HG03565 (cell line): Measurements from ENCODE around the gene KCNMA1.
"Not testable (repeated sequence)": the region's sequence is repeated elsewhere in the genome, so short reads cannot be mapped to it uniquely, and the experiment has no call there.

ENCODE experiments used
- ATAC-seq: cut with Tn5 transposase; IDR thresholded peaks from one replicate; pipeline ENCODE4 v1.9.1; 2021; ENCODE audit warnings: mild to moderate bottlenecking, moderate library complexity; ENCODE audit not compliant: unreplicated experiment

Gene KCNMA1

DNA sequence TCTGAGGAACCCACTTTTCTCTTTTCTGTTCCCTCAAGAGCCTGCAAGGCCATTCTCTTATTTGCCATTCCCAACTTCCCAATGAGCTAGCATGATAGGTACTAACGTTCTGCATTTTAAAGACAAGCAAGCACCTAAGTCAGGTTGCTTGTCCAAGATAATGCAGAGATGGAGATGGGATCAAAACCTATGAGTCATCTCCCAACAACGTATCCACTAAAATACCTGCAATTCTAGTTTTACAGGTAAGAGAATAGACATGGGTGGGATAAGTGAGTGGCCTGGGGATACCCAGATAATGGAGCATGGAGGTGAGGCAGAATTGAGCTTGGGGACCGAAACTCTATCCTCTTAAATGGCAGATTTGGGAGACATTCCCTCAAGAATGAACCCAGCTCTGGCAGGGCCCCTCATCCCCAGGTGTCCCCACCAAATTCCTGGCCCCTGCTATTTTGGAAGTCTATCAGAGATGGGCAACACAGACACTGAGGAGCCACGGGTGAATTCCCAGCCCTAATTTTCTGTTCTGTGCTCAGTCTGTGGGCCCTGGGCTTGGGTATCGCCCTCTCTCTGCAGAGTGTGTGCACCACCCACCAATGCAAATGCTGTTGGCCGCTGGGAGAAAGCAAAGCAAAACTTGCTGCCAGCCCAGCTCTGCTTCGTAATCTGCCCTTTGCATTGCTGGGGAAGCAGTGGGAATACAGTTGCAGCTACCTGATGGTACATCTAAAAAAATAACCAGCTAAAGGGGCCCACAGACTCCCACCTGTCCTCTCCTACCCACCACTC, 98.3 kb downstream of the KCNMA1 start:
- no peak for ATAC-seq

DNA sequence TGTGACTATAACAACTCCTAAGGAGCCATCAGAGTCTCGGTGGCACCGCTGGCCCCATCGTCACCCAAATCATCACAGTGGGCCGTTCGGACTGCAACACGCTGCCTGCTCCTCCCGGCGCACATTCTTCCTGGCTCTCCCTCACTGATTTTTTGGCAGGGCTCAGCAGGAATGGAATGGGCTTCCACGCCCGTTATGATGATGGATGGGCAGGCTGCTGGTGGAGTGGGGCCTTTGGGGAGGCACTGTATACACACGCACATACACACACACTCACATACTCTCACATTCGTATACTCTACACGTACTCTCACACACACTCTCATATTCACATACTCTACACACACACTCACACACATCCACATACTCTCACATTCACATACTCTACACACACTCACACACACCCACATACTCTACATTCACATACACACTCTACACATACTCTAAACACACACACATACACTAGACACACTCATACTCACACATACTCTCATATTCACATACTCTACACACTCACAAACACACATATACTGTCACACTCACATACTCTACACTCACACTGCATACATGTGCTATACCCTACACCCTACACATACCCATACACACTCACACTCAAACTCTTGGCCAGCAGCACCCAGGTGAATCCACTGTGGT, 99.8 kb downstream of the KCNMA1 start:
- no peak for ATAC-seq

DNA sequence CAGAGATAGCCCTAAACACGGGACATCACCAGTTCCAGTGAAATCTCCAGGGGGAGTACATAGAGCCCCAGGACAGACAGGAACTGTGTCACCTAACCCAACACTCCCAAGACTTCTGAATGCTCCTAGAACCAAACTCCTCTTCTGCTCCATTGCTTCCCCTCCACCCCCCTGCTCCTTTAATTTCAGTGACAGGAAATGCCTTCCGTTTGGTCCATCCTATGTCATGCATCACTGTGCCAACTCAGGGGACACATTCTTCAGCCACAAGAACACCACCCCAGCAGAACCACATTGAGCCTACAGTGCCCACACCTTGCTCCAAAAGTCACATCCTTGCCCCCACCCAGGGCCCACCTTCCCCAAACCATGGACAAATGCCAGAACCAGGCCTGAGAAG, 100.5 kb downstream of the KCNMA1 start:
- no peak for ATAC-seq

DNA sequence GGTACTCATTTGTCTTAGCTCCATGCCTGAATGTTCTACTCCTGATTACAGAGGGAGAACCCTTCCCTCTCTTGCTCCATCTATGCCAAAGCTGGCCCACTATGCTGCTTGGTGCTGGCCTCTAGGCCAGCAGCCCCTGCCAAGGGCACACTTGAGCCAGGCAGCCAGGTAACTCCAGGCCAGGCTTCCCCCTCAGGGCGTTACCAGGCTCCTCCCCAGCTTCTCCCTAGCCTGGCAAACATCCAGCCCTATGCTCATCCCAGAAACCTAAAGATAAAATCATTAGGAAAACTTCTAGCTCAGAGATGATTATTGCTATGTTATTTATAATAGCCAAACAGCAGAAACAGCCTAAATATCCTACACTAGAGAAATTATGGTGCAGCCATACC, 103.7 kb downstream of the KCNMA1 start:
- no peak for ATAC-seq

DNA sequence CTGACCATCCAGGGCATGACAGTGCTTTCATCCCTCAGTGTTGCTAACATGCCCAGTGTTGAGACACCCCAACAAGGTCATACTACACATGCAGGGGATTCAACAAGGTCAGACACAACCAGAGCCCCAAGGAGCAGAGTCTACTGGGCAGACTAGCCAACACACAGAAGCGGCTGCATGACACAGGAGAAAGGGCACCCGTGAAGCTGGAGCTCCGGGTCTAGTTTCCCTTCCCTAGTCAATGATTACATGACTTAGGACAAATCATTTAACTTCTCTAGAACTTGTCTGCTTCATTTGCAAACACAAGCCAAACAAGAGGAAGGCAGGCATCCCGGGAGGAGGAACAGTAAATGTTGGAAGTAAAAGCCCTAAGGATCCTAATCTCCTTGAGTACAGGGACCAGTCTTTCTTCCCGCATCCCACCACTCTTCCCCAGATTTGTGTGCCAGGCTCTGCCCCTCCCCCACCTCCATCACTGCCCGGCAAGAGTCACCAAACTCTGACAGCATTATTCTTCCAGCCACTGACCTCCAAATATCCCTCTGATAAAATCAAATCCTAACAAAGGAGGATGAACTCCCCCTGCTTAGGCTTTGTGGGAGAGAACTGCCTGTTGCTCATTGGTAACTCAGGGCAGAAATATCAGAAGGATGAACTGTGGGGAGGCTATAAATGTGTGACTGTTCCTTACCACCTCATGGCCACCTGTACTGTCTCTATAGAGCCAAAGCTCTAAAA, 104.3 kb downstream of the KCNMA1 start:
- no peak for ATAC-seq

DNA sequence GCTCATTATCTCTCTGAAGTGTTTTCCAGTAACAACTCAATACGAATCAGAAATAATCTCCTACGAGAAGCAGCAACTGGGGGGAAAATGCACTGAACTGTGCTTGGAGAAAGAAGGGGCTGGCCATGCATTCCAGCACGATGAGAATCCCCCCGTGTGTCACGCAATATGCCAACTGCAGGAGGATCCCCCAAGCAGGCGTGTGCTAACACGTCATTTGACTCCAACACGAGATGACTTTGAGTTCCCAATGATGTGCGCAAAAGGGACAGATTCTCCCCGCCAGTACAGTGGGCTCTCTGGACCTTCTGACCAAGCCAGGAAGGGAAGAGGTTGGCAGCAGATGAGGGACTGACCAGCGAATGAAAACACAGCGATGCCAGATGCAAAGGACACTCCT, 105.5 kb downstream of the KCNMA1 start:
- ATAC-seq: no peak

DNA sequence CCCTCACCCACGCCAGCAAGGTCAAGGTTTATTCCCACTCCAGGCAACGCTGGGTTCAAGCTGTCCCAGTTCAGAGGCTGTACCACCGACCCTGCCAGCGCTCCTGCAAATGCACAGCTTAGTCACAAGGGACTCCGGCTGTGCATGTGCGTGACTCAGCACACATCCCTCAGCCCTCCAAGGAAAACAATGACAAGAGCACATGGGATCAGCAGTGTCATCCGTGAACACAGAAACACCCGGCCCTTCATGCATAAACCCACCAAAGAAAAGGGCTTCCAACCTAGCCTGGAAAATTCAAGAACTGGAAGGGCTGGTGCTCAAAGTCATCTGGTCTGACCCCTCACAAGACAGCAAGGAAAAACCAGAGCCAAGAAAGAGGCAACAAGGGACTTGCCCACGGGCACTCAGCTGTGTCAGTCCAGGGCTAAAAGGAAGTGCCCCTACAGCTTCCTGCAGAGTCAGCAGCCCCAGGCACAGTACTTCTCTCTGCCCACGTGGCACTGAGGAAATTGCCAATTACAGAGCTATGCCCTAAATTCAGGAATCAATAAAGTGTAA, 106.1 kb downstream of the KCNMA1 start:
- ATAC-seq: no peak

DNA sequence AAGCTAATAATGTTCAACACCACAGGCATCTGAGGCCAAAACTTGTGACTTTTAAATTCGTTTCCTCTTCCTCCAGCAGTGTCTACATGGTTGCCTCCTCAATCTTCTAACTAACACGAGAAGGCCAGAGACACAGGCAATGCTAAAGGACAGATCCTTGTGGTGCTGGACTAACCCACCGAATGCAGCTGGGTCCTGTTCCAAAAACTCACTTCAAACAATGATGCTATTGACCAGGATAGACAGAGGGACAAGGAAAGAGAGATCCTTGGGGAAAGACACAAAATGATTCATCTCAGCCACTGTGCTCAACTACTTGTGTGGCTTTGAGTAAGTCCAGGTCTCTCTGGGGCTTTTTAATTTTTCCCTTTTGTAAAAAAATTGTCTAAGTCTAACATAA, 107.6 kb downstream of the KCNMA1 start:
- ATAC-seq: no peak

DNA sequence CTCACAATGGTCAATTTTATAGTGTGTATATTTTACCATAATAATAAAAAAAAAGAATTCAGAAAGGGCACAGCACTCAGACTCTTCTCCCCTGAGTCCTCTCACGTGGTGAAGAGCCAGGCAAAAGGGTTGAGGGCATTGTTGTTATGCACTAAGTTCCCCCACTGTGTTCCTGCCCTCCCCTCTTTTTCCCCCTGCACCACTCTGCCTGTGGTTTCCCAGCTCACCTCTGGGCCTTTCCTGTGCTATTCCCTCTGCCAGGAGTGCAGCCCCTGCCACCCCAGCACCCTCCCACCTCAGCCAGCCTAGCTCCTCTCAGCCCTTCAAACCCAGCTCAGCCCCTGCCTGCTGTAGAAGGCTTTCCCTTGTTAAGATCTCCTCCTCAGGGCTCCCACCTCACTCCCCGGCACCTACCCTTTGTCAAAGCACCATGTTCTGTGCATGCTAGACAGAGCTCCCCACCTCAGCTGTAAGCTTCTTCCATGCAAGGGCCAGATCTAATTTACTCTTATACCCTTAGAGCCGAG, 108.5 kb downstream of the KCNMA1 start:
- ATAC-seq: no peak

DNA sequence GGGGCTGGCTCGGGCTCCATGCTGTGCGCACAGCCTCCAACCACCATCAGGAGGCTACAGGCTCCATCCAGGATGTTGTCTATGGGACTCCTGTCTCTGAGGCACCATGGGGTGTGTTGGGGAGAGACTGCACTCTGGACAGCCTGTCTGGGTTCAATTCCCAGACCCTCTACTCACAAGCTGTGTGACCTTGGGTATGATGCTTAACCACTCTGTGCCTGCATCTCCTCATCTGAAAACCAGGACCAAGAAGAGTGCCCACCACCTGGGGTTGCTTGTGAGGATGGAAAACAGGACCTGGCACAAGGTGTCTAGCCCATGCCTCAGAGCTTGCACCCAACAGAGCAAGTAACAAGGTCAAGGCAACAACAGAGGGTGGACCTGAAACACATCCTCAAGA, 109.8 kb downstream of the KCNMA1 start:
- no peak for ATAC-seq

DNA sequence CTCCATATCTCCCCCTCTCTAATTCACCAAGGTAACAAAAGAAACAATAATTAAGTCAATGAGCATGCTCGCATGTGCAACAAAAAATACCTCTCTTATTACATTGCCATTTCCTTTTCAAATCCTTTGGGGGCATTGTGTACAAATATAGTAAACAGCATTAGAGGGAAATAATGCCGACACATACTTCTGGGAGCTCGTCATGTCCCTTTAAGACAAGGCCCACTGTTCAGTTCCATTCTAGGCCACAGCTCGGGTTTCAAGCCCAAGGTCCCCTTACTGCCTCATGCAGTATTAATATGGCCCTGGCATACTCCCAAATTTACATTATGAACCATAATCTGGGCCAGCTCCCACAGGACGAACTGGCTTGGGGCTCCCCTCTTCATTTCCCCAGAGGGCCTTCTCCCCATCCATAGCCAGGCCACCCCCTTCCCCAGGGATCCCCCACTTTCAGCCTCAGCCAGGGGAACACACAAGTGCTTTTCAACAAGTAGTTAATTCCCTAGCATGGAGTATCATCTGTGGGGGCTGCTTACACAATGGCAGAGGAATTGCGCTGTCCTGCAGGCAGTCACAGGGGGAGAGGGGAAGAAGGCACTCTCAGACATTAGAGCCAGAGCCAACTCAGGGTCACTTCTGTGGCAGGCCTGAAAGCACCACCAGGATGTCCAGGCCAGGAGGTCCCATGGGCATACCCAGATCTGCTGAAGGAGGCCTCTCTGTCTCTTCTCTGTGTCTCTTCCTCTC, 110.6 kb downstream of the KCNMA1 start:
- ATAC-seq: no peak

DNA sequence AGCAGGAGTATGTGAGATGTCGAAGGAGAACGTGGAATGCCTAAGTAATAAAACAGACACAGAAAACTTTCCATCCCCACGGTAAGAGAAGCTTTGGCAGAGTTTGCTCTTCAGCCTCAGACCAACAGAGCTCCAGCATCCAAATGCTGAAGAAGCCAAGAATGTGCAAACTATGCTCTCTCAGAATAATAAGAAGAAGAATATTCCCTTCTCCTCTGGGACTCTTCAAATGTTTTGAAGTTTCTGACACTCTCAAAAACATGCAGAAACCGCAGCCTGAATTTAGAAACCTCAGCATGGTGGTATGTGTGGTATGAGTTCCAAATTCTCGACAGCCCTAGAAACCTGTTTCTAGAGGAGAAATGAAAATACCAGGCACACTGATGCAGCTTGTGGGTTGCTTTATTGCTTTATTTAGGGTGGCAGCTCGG, 113.3 kb downstream of the KCNMA1 start:
- no peak for ATAC-seq

DNA sequence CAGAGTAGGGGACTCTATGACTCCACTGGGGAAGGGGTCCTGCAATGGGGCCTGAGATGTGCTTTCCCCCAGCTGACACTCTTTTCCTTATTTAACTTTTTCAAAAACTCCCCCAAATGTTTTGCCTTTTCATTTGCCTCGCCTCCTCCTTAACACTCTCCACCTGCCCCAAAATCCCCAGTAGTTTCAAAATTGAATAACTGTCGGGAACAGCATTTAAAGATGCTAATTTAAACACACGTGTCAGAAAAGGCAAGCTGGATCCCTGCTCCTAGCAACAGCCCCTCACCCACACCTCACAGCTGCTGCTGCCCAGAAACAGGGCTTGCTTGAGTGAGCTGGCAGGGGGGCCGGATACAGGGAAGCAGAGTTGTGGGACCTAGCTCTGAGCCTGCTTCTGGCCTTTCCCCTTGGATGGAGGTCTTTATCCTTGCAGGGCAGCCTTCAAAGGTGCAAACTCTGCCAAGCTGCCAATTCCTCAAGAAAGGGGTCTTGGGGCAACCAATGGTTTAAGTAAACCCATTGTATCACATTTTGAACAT, 115.3 kb downstream of the KCNMA1 start:
- ATAC-seq: no peak

DNA sequence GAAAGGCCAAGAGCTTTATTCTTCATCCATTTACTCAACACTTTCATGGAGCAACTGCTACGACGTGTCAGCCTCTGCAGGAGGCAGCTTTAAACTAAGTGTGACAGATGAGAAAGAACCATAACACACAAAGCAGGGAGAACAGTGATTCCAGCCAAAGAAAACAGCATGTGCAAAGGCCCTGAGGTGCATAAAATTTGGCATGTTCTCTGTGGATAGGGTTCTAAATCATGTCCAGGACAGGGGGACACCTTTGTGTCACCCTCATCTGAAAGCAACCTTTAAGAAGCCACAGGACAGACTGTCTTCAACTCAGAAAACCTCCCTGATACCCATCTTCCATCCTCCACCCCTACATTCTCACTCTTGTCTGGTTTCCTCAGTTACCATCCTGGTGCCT, 116.6 kb downstream of the KCNMA1 start:
- no peak for ATAC-seq

DNA sequence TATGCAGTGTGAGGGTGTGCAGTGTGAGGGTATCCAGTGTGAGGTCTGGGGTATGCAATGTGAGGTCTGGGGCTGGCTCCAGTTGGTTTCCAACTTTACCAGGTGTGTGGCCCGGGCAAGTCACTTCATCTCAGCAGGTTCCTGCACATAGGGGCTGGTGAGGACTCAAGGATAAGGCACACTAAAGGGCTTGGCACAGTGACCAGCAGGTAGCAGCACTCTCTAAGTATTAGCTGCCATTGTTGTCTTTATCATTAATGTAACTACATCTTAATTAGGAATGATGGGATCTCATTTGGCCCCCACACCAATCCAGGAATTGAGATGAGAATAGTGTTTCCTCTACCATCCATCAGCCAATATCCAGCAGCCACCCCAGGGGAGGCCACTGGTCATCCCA, 117.3 kb downstream of the KCNMA1 start:
- no peak for ATAC-seq

DNA sequence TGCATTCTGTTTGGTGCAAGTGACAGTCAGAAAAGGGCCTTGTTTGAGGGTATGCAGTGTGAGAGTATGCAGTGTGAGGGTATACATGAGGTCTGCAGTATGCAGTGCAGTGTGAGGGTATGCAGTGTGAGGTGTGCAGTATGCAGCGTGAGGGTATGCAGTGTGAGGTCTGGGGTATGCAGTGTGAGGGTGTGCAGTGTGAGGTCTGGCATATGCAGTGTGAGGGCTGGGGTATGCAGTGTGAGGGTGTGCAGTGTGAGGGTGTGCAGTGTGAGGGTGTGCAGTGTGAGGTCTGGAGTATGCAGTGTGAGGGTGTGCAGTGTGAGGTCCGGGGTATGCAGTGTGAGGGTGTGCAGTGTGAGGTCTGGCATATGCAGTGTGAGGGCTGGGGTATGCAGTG, 117.8 kb downstream of the KCNMA1 start:
- ATAC-seq: not testable (repeated sequence)

DNA sequence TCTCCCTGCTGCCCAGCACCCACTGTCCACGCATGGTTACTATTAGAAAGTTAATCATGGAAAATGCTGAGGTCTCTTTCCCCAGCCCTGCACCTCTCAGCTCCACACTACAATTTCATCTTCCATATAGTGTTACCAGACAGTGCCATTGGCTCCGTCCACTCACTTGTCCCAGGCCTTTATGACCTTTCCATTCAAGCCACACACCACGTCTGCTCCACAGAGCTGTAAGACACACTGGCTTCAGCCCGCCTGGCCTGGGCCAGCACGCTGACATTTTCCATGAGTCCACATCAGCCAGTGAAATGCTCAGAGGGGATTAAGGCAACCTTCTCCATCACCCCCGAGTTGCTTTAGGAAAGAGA, 118.7 kb downstream of the KCNMA1 start:
- no peak for ATAC-seq

DNA sequence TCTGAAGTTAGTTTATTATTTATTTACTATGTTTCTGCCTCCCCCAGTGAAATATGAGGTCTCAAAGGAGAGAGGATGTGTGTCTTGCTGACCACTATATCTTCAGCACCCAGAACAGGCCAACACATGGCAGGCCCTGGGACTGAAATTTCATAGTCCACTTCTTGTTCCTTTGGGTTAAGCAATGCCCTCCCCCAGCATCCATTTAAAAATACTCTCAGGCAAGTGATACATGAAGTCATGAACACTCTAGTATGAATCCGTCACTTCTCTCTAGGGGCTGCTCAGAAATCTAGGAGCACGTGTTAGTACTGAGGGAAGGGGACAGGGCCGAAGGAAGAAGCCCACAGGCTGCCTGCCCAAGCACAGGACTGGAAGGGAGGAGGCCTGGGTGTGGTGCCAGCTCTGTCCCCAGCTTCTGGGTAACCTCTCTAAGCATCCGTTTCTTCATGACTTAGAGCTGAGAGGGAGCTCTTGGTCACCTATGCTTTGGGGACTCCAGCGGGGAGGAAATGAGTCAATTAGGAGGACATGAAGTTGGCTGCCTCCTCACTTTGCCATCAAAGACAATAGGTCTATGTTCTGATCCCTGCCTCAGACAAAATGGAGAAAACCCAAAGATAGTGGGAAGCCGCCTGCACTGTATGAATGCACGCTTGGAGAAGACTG, 119.2 kb downstream of the KCNMA1 start:
- ATAC-seq: no peak

DNA sequence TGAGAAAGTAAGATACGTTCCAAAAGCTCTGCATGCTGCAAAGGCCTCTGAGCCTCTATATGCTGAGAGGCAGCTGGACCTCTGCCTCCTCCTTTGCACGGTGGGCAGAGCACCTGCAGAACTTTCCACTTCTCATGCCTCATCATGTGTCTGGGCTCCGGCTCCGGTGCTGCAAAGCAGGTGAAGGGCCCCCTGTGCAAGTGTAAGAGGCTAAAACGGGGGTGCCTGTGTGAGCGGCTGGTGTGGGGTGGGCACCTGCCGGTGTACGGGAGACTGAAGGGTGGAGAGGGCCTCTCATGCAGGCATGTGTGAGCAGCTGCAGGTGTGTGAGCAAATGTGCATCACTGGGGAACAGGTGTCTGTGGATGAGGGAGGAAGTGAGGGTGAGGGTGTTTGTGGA, 121.0 kb downstream of the KCNMA1 start:
- ATAC-seq: no peak

DNA sequence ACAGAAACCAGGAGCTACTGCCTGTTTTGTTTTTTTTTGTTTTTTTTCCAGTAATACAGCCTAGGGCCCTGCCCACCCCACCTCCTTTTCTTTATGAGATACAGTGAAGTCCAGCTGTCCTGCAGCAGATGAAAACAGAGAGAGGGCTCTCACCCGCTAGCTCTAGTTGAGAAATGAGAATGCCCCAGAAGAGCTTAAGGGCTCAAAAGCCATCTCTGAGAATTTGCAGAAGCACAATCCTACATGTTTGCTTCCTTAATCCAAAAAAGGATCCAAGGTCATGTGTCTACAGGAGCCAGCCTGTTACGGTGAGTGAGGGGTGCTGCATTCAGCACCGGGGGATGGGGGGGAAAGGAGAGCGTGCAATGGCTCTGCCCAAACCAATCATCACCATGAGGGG, 122.7 kb downstream of the KCNMA1 start:
- ATAC-seq: no peak
